Endothelial cell of umbilical vein (primary cell): Measurements from ENCODE around the gene PIBF1. TPM values are rescaled to one million over a fixed set of nuclear protein-coding genes. Genes with fewer than 3 reads are reported as not detected.

Experiments
- BruUV-seq: library from RNA; stranded (reverse); fragments of 400-500 nt; replicated peaks from 2 replicates; lab custom pipeline; 2021; lab: Mats Ljungman, UMichigan
- CTCF ChIA-PET: fragments of 300-600, 350-600 bp; sonication (Branson Sonifier 250); formaldehyde crosslinking; loops from one replicate; lab custom pipeline; 2021; ENCODE audit warnings: antibody characterized with exemption, inconsistent platforms; lab: Charles Lee
- POLR2A ChIA-PET: fragments of 300-600, 350-600 bp; sonication (Branson Sonifier 250); formaldehyde crosslinking; loops from one replicate; lab custom pipeline; 2021; ENCODE audit warnings: antibody characterized with exemption, inconsistent platforms; lab: Charles Lee
- DNase-seq: peaks from one replicate; pipeline ENCODE4 v3.0.0-alpha.2; 2011; ENCODE audit warnings: low read depth, low spot score
- FAIRE-seq: peaks from 2 replicates; lab custom pipeline; 2011; peaks lifted over from hg19 to GRCh38; lab: Jason Lieb, UNC
- H2AFZ ChIP-seq: 2 replicates; pipeline ENCODE4 v1.6.0; 2012; ENCODE audit warnings: low read depth, low read length, control low read depth, inconsistent platforms
- H3K27ac ChIP-seq: 2 replicates; pipeline ENCODE4 v1.5.1; 2011; ENCODE audit warnings: low read depth, mild to moderate bottlenecking, control low read depth, low read length, moderate library complexity; ENCODE audit not compliant: insufficient read depth
- H3K27me3 ChIP-seq, 2 experiments: 2 replicates each; pipeline versions ENCODE4 v1.6.0 to v1.6.1; 2011; ENCODE audit warnings: low read length in 2 of 2, mixed read lengths in 1 of 2; ENCODE audit not compliant: control insufficient read depth in 2 of 2, insufficient read depth in 2 of 2
- H3K36me3 ChIP-seq, 2 experiments: 2 replicates in 1 of 2; 3 replicates in 1 of 2; pipeline ENCODE4 v1.5.1; 2011; ENCODE audit warnings: low read length in 2 of 2, mild to moderate bottlenecking in 1 of 2, moderate library complexity in 1 of 2; ENCODE audit not compliant: control insufficient read depth in 2 of 2, insufficient read depth in 2 of 2; ENCODE audit errors: extremely low read depth in 1 of 2
- H3K4me1 ChIP-seq: 3 replicates; pipeline ENCODE4 v1.5.1; 2011; ENCODE audit warnings: mild to moderate bottlenecking, low read length; ENCODE audit not compliant: control insufficient read depth, insufficient read depth; ENCODE audit errors: extremely low read depth
- H3K4me2 ChIP-seq: 2 replicates; pipeline ENCODE4 v1.6.1; 2011; ENCODE audit warnings: low read length, control low read depth, mixed read lengths; ENCODE audit not compliant: insufficient read depth
- H3K4me3 ChIP-seq, 3 experiments: fragments of 200-600 bp in 1 of 3; sonication (generic), shearing (Covaris generic) in 1 of 3; replicated peaks in 1 of 3; 2 replicates each; pipeline ENCODE4 v1.5.1; 2011 to 2016; ENCODE audit warnings: control low read depth in 3 of 3, low read length in 3 of 3, mild to moderate bottlenecking in 2 of 3, inconsistent platforms in 1 of 3, low read depth in 1 of 3, moderate library complexity in 1 of 3; ENCODE audit not compliant: insufficient read depth in 1 of 3
- H3K79me2 ChIP-seq: 2 replicates; pipeline ENCODE4 v1.6.0; 2012; ENCODE audit warnings: low read length, inconsistent platforms; ENCODE audit not compliant: control insufficient read depth, insufficient read depth
- H3K9ac ChIP-seq: replicated peaks from 2 replicates; pipeline ENCODE3; 2011; ENCODE audit warnings: low read length, control low read depth; ENCODE audit not compliant: insufficient read depth; ENCODE audit errors: extremely low read depth
- H3K9me1 ChIP-seq: replicated peaks from 3 replicates; pipeline ENCODE4 v1.6.0; 2011; ENCODE audit warnings: mild to moderate bottlenecking, low read length; ENCODE audit not compliant: control insufficient read depth, insufficient read depth; ENCODE audit errors: extremely low read depth
- H3K9me3 ChIP-seq: replicated peaks from 2 replicates; pipeline ENCODE4 v1.5.1; 2012; ENCODE audit warnings: low read length, inconsistent platforms; ENCODE audit not compliant: control insufficient read depth, insufficient read depth
- H4K20me1 ChIP-seq: replicated peaks from 2 replicates; pipeline ENCODE3; 2011; ENCODE audit warnings: mild to moderate bottlenecking, low read length; ENCODE audit not compliant: control insufficient read depth, insufficient read depth; ENCODE audit errors: extremely low read depth
- EZH2 ChIP-seq: IDR thresholded peaks from 2 replicates; pipeline ENCODE4 v1.6.1; 2012; ENCODE audit warnings: borderline replicate concordance, low read depth, mild to moderate bottlenecking, moderate library complexity, low read length, inconsistent platforms; ENCODE audit not compliant: severe bottlenecking
- GATA2 ChIP-seq: IDR thresholded peaks from 2 replicates; pipeline ENCODE4 v1.7.0; 2011; ENCODE audit warnings: low read depth, mild to moderate bottlenecking, moderate library complexity, mixed read lengths, low read length; ENCODE audit not compliant: insufficient read length, insufficient read depth
- MYC ChIP-seq: IDR thresholded peaks from one replicate; pipeline ENCODE4 v1.6.1; 2011; ENCODE audit warnings: mild to moderate bottlenecking, low read depth, low read length
- POLR2A ChIP-seq: IDR thresholded peaks from 2 replicates; pipeline ENCODE4 v1.6.1; 2012; ENCODE audit warnings: low read depth, mild to moderate bottlenecking, control low read depth, low read length
- POLR2AphosphoS5 ChIP-seq: IDR thresholded peaks from 2 replicates; pipeline ENCODE4 v1.6.1; 2012; ENCODE audit warnings: low read depth, mild to moderate bottlenecking, control low read depth, low read length, moderate library complexity; ENCODE audit not compliant: insufficient read depth
- dilution Hi-C: fragments of 300-500 bp; cut with MboI; formaldehyde crosslinking; loops from one replicate; pipeline ENCODE4 v1.15.0; 2019; ENCODE audit warnings: low sequenced_read_pairs; ENCODE audit not compliant: extremely low pct_ligation_motif_present
- intact Hi-C: fragments of 100-400 bp; cut with micrococcal nuclease; formaldehyde crosslinking; loops from one replicate; pipeline ENCODE4 v1.10.0; 2022
- polyA plus RNA-seq, 4 experiments: library from polyadenylated mRNA; depleted of rRNA in 3 of 4; stranded (reverse) in 3 of 4; unstranded in 1 of 4; fragments of >200 nt; gene quantifications; 2 replicates each; pipeline versions ENCODE4 v1.2.1 to v1.2.3, GENCODE V29; 2011 to 2012; ENCODE audit warnings: missing spikeins in 1 of 4
- total RNA-seq: library from RNA; stranded (reverse); gene quantifications from 2 replicates; pipeline ENCODE4 v1.2.3, GENCODE V29; 2021
- TF ChIP-seq, protein P1 (sequence below), 2 donors: IDR thresholded peaks; 1 replicate in 1 of 2; 2 replicates in 1 of 2; pipeline ENCODE4 v1.5.1; 2011; ENCODE audit warnings: low read length in 2 of 2, mild to moderate bottlenecking in 2 of 2, moderate library complexity in 2 of 2, control low read depth in 1 of 2, inconsistent platforms in 1 of 2, low read depth in 1 of 2; ENCODE audit not compliant: insufficient read depth in 1 of 2; ENCODE audit errors: extremely low read depth in 1 of 2
- TF ChIP-seq, protein P2 (sequence below): IDR thresholded peaks from 2 replicates; pipeline ENCODE4 v1.6.1; 2011; ENCODE audit not compliant: insufficient read depth, insufficient read length

The PIBF1 gene
- total and polyA plus RNA-seq, 2 donors (not counting 3 experiments of a cell fraction or from before 2014, with no cell fraction given), result 1.4 to 18.4 TPM

GRCh38 chr13:72792640-72793039 lies 10.7 kb downstream of the PIBF1 start:
- no peaks in the 10 kb centered on the region for H3K27me3 ChIP-seq
- dilution Hi-C loops, result no loop called here
- H3K9me1 ChIP-seq, result no peaks in the 10 kb centered on the region
- DNase-seq (no peak), FAIRE-seq (no peak)
- peaks cover 14% of the 10 kb centered on the region for H3K79me2 ChIP-seq
- no peak overlapping the region for H2AFZ ChIP-seq
- ChIA-PET CTCF (no interaction called here), POLR2A (no interaction called here)
- H3K36me3 ChIP-seq, result peaks cover 9 to 11% of the 10 kb centered on the region in 2 experiments
- no peak overlapping the region for H3K27ac ChIP-seq
- H3K4me3 ChIP-seq, result no peak overlapping the region
- TF ChIP-seq EZH2 (no peak), GATA2 (no peak), POLR2A (no peak), POLR2AphosphoS5 (no peak), MYC (no peak)
- TF ChIP-seq, protein P1, sequence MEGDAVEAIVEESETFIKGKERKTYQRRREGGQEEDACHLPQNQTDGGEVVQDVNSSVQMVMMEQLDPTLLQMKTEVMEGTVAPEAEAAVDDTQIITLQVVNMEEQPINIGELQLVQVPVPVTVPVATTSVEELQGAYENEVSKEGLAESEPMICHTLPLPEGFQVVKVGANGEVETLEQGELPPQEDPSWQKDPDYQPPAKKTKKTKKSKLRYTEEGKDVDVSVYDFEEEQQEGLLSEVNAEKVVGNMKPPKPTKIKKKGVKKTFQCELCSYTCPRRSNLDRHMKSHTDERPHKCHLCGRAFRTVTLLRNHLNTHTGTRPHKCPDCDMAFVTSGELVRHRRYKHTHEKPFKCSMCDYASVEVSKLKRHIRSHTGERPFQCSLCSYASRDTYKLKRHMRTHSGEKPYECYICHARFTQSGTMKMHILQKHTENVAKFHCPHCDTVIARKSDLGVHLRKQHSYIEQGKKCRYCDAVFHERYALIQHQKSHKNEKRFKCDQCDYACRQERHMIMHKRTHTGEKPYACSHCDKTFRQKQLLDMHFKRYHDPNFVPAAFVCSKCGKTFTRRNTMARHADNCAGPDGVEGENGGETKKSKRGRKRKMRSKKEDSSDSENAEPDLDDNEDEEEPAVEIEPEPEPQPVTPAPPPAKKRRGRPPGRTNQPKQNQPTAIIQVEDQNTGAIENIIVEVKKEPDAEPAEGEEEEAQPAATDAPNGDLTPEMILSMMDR (IDR thresholded peaks at IDR 0.05; ENCODE audit: extremely low read depth in 1 of 2, insufficient read depth in 1 of 2, low read depth in 1 of 2, low read length in 2 of 2), result no peak
- TF ChIP-seq, protein P2, sequence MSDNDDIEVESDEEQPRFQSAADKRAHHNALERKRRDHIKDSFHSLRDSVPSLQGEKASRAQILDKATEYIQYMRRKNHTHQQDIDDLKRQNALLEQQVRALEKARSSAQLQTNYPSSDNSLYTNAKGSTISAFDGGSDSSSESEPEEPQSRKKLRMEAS, result no peak
- no peak overlapping the region for H3K4me2 ChIP-seq
- intact Hi-C loops, result no loop called here
- no peaks in the 10 kb centered on the region for H3K4me1 ChIP-seq
- no peaks in the 10 kb centered on the region for H4K20me1 ChIP-seq
- H3K9ac ChIP-seq, result no peak overlapping the region
- no TSS peak for BruUV-seq
- no peaks in the 10 kb centered on the region for H3K9me3 ChIP-seq
